Brain microvascular endothelial cell (primary cell): Measurements from ENCODE around the gene CYP4F22.

Source experiments
- DNase-seq: peaks from one replicate; pipeline ENCODE4 v3.0.0-alpha.2; 2020
- H3K27ac ChIP-seq: fragments of 250-450 bp; sonication (Bioruptor Pico); 2 replicates; pipeline ENCODE4 v1.5.1; 2020; ENCODE audit warnings: mild to moderate bottlenecking, moderate library complexity
- H3K27me3 ChIP-seq: fragments of 250-450 bp; sonication (Bioruptor Pico); replicated peaks from 2 replicates; pipeline ENCODE4 v1.5.1; 2020; ENCODE audit warnings: mild to moderate bottlenecking
- H3K36me3 ChIP-seq: fragments of 250-450 bp; sonication (Bioruptor Pico); replicated peaks from 2 replicates; pipeline ENCODE4 v1.5.1; 2020; ENCODE audit warnings: mild to moderate bottlenecking
- H3K4me3 ChIP-seq: 2 replicates; pipeline ENCODE4 v1.5.1; 2011; ENCODE audit warnings: low read depth, mild to moderate bottlenecking, control low read depth, low read length, moderate library complexity
- in situ Hi-C: cut with HindIII; loops from 2 replicates; pipeline ENCODE4 v1.10.0; 2017; ENCODE audit warnings: low sequenced_read_pairs, low pct_ligation_motif_present
- TF ChIP-seq, protein P1 (sequence below): IDR thresholded peaks from 2 replicates; pipeline ENCODE4 v1.5.1; 2011; ENCODE audit warnings: low read depth, mild to moderate bottlenecking, moderate library complexity, low read length, control low read depth, inconsistent platforms; ENCODE audit errors: missing control alignments

CYP4F22 gene

DNA sequence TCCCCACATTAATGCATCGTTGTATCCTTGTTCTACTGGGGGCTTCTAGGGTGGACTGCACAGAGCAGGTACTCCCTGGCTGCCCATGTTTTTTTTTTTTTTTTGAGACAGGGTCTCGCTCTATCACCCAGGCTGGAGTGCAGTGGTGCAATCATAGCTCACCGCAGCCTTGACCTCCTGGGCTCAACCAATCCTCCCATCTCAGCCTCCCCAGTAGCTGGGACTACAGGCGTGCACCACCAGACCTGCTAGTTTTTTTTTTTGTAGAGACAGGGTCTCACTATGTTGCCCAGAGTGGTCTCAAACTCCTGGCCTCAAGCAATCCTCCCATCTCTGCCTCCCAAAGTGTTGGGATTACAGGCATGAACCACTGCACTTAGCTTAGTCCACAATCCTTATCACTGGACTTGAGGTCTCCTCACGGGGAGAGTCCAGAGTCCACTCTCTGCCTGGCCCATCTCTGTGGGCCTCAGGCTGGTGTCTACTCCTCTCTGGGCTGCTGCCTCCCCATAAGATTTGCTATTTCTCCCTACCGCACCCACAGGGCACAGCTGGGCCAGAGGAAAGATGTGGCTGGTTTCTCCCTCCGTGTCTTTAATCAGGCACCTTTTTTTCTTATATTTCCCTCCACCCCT is 56.3 kb downstream of the CYP4F22 start:
- Histone ChIP-seq H3K27me3 (no peaks in the 10 kb centered on the region), H3K36me3 (no peaks in the 10 kb centered on the region), H3K4me3 (no peak overlapping the region), H3K27ac (no peak overlapping the region)
- no peak for DNase-seq
- TF ChIP-seq, protein P1, sequence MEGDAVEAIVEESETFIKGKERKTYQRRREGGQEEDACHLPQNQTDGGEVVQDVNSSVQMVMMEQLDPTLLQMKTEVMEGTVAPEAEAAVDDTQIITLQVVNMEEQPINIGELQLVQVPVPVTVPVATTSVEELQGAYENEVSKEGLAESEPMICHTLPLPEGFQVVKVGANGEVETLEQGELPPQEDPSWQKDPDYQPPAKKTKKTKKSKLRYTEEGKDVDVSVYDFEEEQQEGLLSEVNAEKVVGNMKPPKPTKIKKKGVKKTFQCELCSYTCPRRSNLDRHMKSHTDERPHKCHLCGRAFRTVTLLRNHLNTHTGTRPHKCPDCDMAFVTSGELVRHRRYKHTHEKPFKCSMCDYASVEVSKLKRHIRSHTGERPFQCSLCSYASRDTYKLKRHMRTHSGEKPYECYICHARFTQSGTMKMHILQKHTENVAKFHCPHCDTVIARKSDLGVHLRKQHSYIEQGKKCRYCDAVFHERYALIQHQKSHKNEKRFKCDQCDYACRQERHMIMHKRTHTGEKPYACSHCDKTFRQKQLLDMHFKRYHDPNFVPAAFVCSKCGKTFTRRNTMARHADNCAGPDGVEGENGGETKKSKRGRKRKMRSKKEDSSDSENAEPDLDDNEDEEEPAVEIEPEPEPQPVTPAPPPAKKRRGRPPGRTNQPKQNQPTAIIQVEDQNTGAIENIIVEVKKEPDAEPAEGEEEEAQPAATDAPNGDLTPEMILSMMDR: no peak
- in situ Hi-C loops: no loop called here

DNA sequence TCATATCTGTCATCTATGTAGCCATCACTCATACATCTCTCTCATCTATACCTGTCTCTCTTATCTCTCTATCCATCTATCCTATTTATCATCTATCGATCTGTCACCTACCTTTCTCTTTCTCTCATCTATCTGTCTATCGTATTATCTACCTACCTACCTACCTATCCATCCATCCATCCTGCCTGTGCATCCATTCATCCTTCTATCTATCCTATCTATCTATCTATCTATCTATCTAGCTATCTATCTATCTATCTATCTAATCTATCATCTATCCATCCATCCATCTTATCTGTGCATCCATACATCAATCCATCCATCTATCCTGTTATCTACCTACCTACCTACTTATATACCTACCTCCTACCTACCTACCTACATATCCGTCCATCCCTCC is 62.1 kb downstream of the CYP4F22 start:
- H3K27me3 ChIP-seq: no peaks in the 10 kb centered on the region
- TF ChIP-seq, protein P1: no peak
- no peak overlapping the region for H3K27ac ChIP-seq
- no peak for DNase-seq
- in situ Hi-C loops: no loop called here
- no peak overlapping the region for H3K4me3 ChIP-seq
- H3K36me3 ChIP-seq: no peaks in the 10 kb centered on the region

DNA sequence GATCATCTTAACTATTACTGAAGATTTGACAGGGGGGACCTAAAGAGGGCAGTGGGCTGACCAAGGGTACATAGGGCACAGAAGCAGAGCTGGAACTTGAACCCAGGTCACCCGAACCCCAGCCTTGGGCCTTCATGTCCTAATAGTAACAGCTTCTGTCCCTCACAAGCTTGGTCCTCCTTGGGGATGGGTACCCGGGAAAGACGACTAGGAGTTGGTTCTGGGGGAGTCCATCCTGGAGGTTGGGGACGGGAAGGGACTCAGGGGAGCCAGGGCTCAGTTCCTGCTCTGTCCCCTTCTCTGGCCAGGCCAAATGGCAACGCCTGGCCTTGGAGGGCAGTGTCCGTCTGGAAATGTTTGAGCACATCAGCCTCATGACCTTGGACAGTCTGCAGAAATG is 67.1 kb downstream of the CYP4F22 start:
- H3K27me3 ChIP-seq: no peaks in the 10 kb centered on the region
- in situ Hi-C loops: no loop called here
- DNase-seq: no peak
- TF ChIP-seq, protein P1: no peak
- H3K4me3 ChIP-seq: no peak overlapping the region
- H3K36me3 ChIP-seq: no peaks in the 10 kb centered on the region
- H3K27ac ChIP-seq: no peak overlapping the region

DNA sequence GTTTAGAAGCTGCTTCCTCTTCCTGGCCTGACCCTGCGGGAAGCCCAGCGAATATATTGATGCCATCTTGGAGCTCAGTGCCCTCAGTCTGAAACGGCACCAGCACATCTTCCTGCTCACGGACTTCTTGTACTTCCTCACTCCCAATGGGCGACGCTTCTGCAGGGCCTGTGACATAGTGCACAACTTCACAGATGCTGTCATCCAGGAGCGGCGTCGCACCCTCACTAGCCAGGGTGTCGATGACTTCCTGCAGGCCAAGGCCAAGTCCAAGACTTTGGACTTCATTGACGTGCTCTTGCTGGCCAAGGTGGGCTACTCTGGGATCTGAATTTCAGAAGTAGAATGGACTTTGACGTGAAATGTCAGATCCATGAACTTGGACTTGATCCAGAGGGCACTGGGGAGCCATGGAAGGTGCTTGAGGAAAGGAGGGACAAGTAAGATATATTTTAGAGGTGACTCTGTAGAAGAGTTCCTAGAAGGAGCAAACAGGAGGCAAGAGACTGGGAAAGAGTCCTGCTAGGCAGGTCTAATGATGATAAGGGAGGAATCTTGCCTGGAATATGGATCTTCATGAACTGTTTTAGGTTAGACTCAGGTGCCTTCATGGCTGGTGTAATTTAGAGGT is 68.3 kb downstream of the CYP4F22 start:
- Histone ChIP-seq H3K27me3 (no peaks in the 10 kb centered on the region), H3K4me3 (no peak overlapping the region), H3K27ac (no peak overlapping the region), H3K36me3 (no peaks in the 10 kb centered on the region)
- TF ChIP-seq, protein P1: no peak
- in situ Hi-C loops: no loop called here
- no peak for DNase-seq

DNA sequence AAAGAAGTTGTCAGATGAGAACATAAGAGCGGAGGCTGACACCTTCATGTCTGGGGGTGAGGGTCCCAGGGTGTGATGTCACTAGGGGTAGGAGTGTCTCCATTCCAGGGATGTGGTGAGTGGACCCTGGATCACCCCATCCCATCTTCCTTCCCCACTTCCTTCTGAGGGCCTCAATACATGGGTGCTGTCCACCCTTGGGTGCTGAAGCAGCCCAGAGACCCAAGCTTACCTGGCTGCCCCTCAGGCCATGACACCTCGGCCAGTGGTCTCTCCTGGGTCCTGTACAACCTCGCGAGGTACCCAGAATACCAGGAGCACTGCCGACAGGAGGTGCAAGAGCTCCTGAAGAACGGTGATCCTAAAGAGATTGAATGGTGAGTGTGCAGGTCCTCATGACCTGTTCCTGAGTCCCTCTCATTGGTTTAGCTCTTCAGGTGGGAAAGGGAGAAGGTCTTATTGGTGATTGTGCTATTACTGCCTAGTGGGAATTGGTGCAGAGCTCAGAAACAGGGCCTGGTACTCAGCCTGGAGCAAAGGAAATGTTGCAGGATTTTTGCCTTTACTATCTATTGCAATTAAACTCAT is 69.0 kb downstream of the CYP4F22 start:
- Histone ChIP-seq H3K4me3 (no peak overlapping the region), H3K36me3 (no peaks in the 10 kb centered on the region), H3K27ac (no peak overlapping the region), H3K27me3 (no peaks in the 10 kb centered on the region)
- TF ChIP-seq, protein P1: no peak
- no peak for DNase-seq
- in situ Hi-C loops: no loop called here

DNA sequence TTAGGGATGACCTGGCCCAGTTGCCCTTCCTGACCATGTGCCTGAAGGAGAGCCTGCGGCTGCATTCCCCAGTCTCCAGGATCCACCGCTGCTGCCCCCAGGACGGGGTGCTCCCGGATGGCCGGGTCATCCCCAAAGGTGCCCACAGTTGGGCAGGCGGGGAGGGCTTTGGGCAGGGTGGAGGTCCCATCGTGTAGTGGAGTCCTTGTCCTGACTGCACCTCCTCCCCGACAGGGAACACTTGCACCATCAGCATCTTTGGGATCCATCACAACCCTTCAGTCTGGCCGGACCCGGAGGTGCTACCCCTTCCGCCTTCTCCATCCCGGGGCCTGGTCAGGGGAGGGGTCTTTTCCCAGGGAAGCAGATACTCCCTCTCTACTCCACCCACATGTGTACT is 75.0 kb downstream of the CYP4F22 start:
- Histone ChIP-seq H3K27ac (no peak overlapping the region), H3K4me3 (no peak overlapping the region), H3K36me3 (no peaks in the 10 kb centered on the region), H3K27me3 (no peaks in the 10 kb centered on the region)
- in situ Hi-C loops: no loop called here
- TF ChIP-seq, protein P1: no peak
- no peak for DNase-seq
